Mesendoderm (in vitro differentiated cells): Measurements from ENCODE around the gene SNX4.

ENCODE experiments used
- DNase-seq: peaks from one replicate; pipeline ENCODE4 v3.0.0; 2013
- H2AK5ac ChIP-seq: 2 replicates; pipeline ENCODE4 v1.6.1; 2013; ENCODE audit warnings: low read length, inconsistent platforms
- H2BK120ac ChIP-seq: 2 replicates; pipeline ENCODE4 v1.6.1; 2013; ENCODE audit warnings: low read depth, mild to moderate bottlenecking, low read length, moderate library complexity, mixed read lengths
- H2BK15ac ChIP-seq: replicated peaks from 2 replicates; pipeline ENCODE4 v1.6.1; 2013; ENCODE audit warnings: low read depth, mild to moderate bottlenecking, moderate library complexity
- H2BK5ac ChIP-seq: 2 replicates; pipeline ENCODE4 v1.6.1; 2013; ENCODE audit warnings: low read length, inconsistent platforms
- H3K18ac ChIP-seq: 2 replicates; pipeline ENCODE4 v1.6.1; 2013; ENCODE audit warnings: mild to moderate bottlenecking, low read length, mixed read lengths
- H3K23ac ChIP-seq: one replicate; pipeline ENCODE4 v1.6.1; 2013; ENCODE audit warnings: low read length
- H3K27ac ChIP-seq: 2 replicates; pipeline ENCODE4 v1.5.1; 2013; ENCODE audit warnings: low read depth, mild to moderate bottlenecking, inconsistent platforms, low read length, moderate library complexity
- H3K27me3 ChIP-seq: 2 replicates; pipeline ENCODE4 v1.6.1; 2013; ENCODE audit warnings: low read length, control low read depth, mild to moderate bottlenecking, inconsistent platforms; ENCODE audit not compliant: insufficient read depth, poor library complexity
- H3K36me3 ChIP-seq: 2 replicates; pipeline ENCODE4 v1.6.1; 2013; ENCODE audit warnings: low read length, inconsistent platforms; ENCODE audit not compliant: control insufficient read depth, insufficient read depth
- H3K4ac ChIP-seq: one replicate; pipeline ENCODE4 v1.6.1; 2013; ENCODE audit warnings: low read depth, mild to moderate bottlenecking, low read length, moderate library complexity
- H3K4me1 ChIP-seq: 2 replicates; pipeline ENCODE4 v1.6.1; 2013; ENCODE audit warnings: low read depth, low read length, inconsistent platforms; ENCODE audit not compliant: control insufficient read depth
- H3K4me2 ChIP-seq: 2 replicates; pipeline ENCODE4 v1.6.1; 2013; ENCODE audit warnings: low read length
- H3K4me3 ChIP-seq: 2 replicates; pipeline ENCODE4 v1.5.1; 2013; ENCODE audit warnings: mild to moderate bottlenecking, low read length
- H3K56ac ChIP-seq: one replicate; pipeline ENCODE4 v1.6.1; 2013; ENCODE audit warnings: low read length
- H3K79me1 ChIP-seq: 2 replicates; pipeline ENCODE4 v1.6.1; 2013; ENCODE audit warnings: low read length, inconsistent platforms
- H3K79me2 ChIP-seq: 2 replicates; pipeline ENCODE4 v1.6.1; 2013; ENCODE audit warnings: mild to moderate bottlenecking, low read length; ENCODE audit not compliant: control insufficient read depth, insufficient read depth
- H3K9ac ChIP-seq: 2 replicates; pipeline ENCODE4 v1.6.1; 2013; ENCODE audit warnings: low read length, inconsistent platforms
- H4K5ac ChIP-seq: one replicate; pipeline ENCODE4 v1.6.1; 2013; ENCODE audit warnings: low read length
- H4K8ac ChIP-seq: one replicate; pipeline ENCODE4 v1.6.1; 2013; ENCODE audit warnings: low read depth, mild to moderate bottlenecking, control low read depth, low read length, moderate library complexity
- WGBS: extraction: QIAGEN DNeasy Blood & Tissue Kit; methylation state at CpG from one replicate; pipeline ENCODE4 v1.1.7; 2013; ENCODE audit warnings: low lambda C conversion rate, missing lambda C conversion rate; ENCODE audit not compliant: insufficient coverage; ENCODE audit errors: extremely low coverage; 5-methylcytosine and 5-hydroxymethylcytosine counted together

SNX4 gene

DNA sequence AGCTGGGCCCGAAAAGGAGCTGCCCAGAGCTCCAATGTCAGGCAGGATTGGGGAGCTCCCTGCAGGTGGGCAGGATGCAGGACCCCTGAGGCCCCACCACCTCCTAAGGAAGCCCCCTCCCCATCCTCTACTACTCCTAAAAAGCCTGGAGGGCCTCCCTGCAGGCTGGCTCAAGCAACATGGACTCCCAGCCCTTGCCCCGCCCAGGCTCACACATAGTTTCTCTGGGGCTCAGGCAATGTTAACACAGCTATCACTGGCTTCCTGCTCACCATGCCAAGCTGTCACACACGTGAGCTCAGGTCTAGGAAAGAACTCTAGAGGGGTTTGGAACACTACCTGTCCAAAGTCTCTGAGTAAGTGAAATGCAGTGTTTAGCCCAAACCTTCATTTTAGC, 79.4 kb downstream of the SNX4 start:
- peak; percentile 44 for DNase-seq
- Histone ChIP-seq H3K79me2 (no peaks in the 10 kb centered on the region), H3K18ac (no peak overlapping the region), H3K23ac (no peak overlapping the region), H3K4ac (no peak overlapping the region), H3K4me2 (no peak overlapping the region), H2BK15ac (no peak overlapping the region), H2BK5ac (no peak overlapping the region), H2BK120ac (no peak overlapping the region), H3K56ac (peak overlapping the region; percentile 44), H3K27ac (no peak overlapping the region), H3K79me1 (no peaks in the 10 kb centered on the region), H2AK5ac (no peak overlapping the region), H4K8ac (no peak overlapping the region), H3K9ac (no peak overlapping the region), H4K5ac (no peak overlapping the region), H3K4me3 (no peak overlapping the region), H3K27me3 (no peaks in the 10 kb centered on the region), H3K36me3 (no peaks in the 10 kb centered on the region), H3K4me1 (no peaks in the 10 kb centered on the region)
- WGBS, result no CpG with 5 or more reads among the region's 3 CpGs

DNA sequence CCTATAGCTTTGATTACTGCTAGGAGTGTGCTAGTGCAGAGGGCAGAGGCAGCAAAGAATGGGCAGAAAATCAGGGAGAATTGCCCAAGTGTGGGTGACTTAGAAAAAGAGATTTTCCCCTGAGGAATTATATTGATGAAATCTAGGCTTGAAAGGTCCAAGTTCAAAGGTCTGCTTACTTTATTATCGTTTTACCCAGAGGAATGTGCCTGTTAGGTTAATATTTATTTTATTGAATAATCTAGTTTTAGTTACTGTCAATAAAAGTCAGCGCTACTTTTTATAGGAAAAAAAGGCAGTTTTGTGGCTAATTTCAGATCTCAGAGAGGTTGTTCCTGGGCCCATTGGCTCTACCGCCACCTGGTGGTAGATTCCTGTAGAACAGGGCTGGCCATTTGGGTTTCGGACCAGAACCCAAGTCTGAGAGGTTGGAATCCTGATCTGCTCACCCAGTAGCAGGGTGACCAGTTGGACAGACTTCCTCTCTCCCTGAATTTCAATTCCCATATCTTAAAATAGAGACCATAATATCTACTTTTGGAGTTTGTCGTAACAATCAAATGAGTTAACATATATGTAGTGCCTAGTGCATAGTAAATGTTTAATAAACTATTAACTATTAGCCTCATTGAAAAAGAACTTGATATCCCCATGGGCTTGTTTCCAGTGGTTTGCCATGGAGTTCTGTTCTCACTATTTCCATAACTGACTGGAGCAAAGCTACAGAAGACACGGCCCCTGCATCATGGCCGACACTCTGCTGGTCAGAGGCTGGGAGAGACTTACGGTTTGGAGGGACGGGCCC, 82.2 kb downstream of the SNX4 start:
- H3K4me2 ChIP-seq, result no peak overlapping the region

DNA sequence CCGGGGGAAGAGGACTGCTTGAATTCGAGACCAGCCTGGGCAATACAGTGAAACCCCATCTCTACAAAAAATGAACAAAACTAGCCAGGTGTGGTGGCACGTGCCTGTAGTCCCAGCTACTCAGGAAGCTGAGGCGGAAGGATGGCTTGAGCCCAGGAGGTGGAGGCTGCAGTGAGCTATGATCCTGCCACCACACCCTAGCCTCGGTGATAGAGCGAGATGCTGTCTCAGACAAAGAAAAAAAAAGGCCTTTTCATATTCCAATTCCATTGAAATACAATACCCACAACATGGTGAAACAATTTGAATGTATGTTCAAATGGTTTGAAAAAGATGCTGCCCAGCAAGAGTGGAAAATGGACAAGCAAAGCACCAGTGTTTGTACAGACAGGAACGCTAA, 83.1 kb downstream of the SNX4 start:
- Histone ChIP-seq H4K5ac (no peak overlapping the region), H3K4me1 (no peaks in the 10 kb centered on the region), H2BK15ac (no peak overlapping the region), H2BK120ac (no peak overlapping the region), H3K79me1 (no peaks in the 10 kb centered on the region), H2BK5ac (no peak overlapping the region), H3K9ac (no peak overlapping the region), H3K56ac (no peak overlapping the region), H3K23ac (no peak overlapping the region), H3K4me2 (no peak overlapping the region), H3K4me3 (no peak overlapping the region), H3K27ac (no peak overlapping the region), H3K79me2 (no peaks in the 10 kb centered on the region), H3K27me3 (no peaks in the 10 kb centered on the region), H3K18ac (no peak overlapping the region), H3K36me3 (no peaks in the 10 kb centered on the region), H2AK5ac (no peak overlapping the region), H3K4ac (no peak overlapping the region), H4K8ac (no peak overlapping the region)
- no CpG with 5 or more reads among the region's 7 CpGs for WGBS
- DNase-seq, result no peak

More for the DNA sequence above, 82.2 kb downstream of the SNX4 start:
- no peak overlapping the region for H2BK5ac ChIP-seq
- no peak overlapping the region for H3K4ac ChIP-seq
- no peaks in the 10 kb centered on the region for H3K79me2 ChIP-seq
- H3K4me3 ChIP-seq, result no peak overlapping the region
- no peak overlapping the region for H4K8ac ChIP-seq
- no peaks in the 10 kb centered on the region for H3K4me1 ChIP-seq
- no CpG with 5 or more reads among the region's 9 CpGs for WGBS
- H3K56ac ChIP-seq, result no peak overlapping the region
- H2BK15ac ChIP-seq, result no peak overlapping the region
- no peak overlapping the region for H3K18ac ChIP-seq
- no peaks in the 10 kb centered on the region for H3K79me1 ChIP-seq
- H3K23ac ChIP-seq, result no peak overlapping the region
- H2BK120ac ChIP-seq, result no peak overlapping the region
- H2AK5ac ChIP-seq, result no peak overlapping the region
- no peaks in the 10 kb centered on the region for H3K27me3 ChIP-seq
- H3K27ac ChIP-seq, result no peak overlapping the region
- H4K5ac ChIP-seq, result no peak overlapping the region
- peak; percentile 52 for DNase-seq
- H3K36me3 ChIP-seq, result no peaks in the 10 kb centered on the region
- H3K9ac ChIP-seq, result no peak overlapping the region

DNA sequence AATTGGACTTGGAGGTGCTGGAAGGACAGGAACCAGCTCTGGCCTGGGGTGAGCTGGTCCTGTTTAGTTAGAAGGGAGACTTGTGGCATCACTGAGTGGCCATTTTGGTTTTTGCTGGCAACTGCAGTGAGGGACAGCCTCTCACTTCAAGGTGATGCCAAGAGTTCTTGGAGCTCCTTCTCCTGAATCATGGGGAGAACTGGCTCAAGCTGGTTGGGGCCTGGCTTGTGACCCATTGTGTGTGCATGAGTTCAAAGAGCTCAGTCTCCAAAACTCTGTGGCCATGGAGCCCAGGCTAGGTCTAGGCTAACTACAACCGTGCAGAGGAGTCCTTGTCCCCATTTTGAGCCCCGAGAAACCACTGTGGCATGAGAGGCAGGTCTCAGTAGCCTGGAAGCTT, 84.8 kb downstream of the SNX4 start:
- Histone ChIP-seq H3K23ac (no peak overlapping the region), H3K79me2 (no peaks in the 10 kb centered on the region), H3K4me1 (no peaks in the 10 kb centered on the region), H3K9ac (no peak overlapping the region), H2BK5ac (no peak overlapping the region), H4K5ac (no peak overlapping the region), H3K4me2 (no peak overlapping the region), H3K36me3 (no peaks in the 10 kb centered on the region), H3K4ac (no peak overlapping the region), H2BK120ac (no peak overlapping the region), H4K8ac (no peak overlapping the region), H3K18ac (no peak overlapping the region), H3K4me3 (no peak overlapping the region), H3K56ac (no peak overlapping the region), H3K27ac (no peak overlapping the region), H2AK5ac (no peak overlapping the region), H3K79me1 (no peaks in the 10 kb centered on the region), H2BK15ac (no peak overlapping the region), H3K27me3 (no peaks in the 10 kb centered on the region)
- no peak for DNase-seq
- no CpG with 5 or more reads among the region's 2 CpGs for WGBS

DNA sequence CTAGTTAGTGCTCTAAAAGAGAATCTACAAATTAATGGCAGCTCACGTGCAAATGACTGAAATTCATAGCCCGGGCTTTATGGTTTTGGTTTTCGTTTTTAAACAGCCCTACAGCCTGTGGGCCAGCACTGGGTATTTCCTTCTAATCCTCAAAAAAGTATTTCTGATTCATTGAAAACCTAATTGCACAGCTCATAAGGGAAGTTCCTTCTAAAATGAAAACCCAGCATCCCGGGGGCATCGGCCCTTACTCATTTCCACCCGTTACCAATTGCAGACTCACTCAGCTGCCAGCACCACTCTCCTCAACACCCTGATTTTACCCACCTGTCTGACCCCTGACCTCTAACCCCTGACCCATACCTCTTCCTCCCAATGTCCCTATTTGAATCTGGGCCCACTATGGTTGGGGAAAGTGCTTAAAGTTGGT, 85.4 kb downstream of the SNX4 start:
- Histone ChIP-seq H3K27me3 (no peaks in the 10 kb centered on the region), H3K56ac (no peak overlapping the region), H3K18ac (no peak overlapping the region), H2BK15ac (no peak overlapping the region), H3K4me2 (no peak overlapping the region), H3K4me1 (no peaks in the 10 kb centered on the region), H3K4me3 (no peak overlapping the region), H2AK5ac (no peak overlapping the region), H3K27ac (no peak overlapping the region), H2BK120ac (no peak overlapping the region), H3K4ac (no peak overlapping the region), H4K8ac (no peak overlapping the region), H4K5ac (no peak overlapping the region), H3K9ac (no peak overlapping the region), H3K36me3 (no peaks in the 10 kb centered on the region), H3K23ac (no peak overlapping the region), H3K79me1 (no peaks in the 10 kb centered on the region), H3K79me2 (no peaks in the 10 kb centered on the region), H2BK5ac (no peak overlapping the region)
- no peak for DNase-seq
- no CpG with 5 or more reads among the region's 6 CpGs for WGBS

DNA sequence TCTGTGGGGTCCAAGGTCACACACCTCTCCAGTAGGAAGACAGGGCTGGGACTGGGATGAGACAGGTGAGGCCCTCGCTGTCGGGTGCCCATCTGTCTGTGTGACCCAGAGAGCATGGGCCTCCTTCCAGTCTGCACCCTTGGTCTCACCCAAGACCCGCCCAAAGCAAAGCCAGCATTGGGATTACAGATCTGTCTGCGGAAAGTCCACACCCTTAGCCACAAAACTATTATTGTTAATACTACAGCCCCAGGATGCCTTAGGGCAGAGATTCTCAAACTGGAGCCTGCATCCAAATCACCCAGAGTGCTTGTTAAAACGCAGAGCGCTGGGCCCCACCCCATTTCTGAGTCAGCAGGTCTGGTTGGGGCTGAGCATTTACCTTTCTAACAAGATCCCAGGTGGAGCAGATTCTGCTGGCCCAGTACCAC, 86.4 kb downstream of the SNX4 start:
- no peak overlapping the region for H3K4me3 ChIP-seq
- H3K4me1 ChIP-seq, result no peaks in the 10 kb centered on the region
- no peak overlapping the region for H4K8ac ChIP-seq
- H3K4ac ChIP-seq, result no peak overlapping the region
- no peak overlapping the region for H3K23ac ChIP-seq
- no peaks in the 10 kb centered on the region for H3K79me1 ChIP-seq
- no peaks in the 10 kb centered on the region for H3K79me2 ChIP-seq
- no peak overlapping the region for H2BK15ac ChIP-seq
- H3K9ac ChIP-seq, result no peak overlapping the region
- no peak overlapping the region for H3K56ac ChIP-seq
- no CpG with 5 or more reads among the region's 6 CpGs for WGBS
- H3K27ac ChIP-seq, result no peak overlapping the region
- no peaks in the 10 kb centered on the region for H3K36me3 ChIP-seq
- no peak overlapping the region for H4K5ac ChIP-seq
- no peaks in the 10 kb centered on the region for H3K27me3 ChIP-seq
- no peak overlapping the region for H3K18ac ChIP-seq
- no peak for DNase-seq
- H2BK120ac ChIP-seq, result no peak overlapping the region
- H2BK5ac ChIP-seq, result no peak overlapping the region
- H2AK5ac ChIP-seq, result no peak overlapping the region
- no peak overlapping the region for H3K4me2 ChIP-seq
